Thoracic aorta (tissue), 2 donors: Measurements from ENCODE around the gene FGFR3. TPM values are rescaled to one million over a fixed set of nuclear protein-coding genes. Genes with fewer than 3 reads are reported as not detected.

ENCODE experiments used
- ATAC-seq: fragments of 150-250 bp; one replicate; pipeline ENCODE4 v1.8.0; 2017; ENCODE audit warnings: low read depth; ENCODE audit not compliant: insufficient number of reproducible peaks, low FRiP score
- DNase-seq: peaks from one replicate; pipeline ENCODE4 v3.0.0-alpha.2; 2020; ENCODE audit warnings: low spot score
- H3K27ac ChIP-seq, 2 donors: fragments of 200-600 bp; sonication (generic); 1 replicate in 1 of 2; 2 replicates in 1 of 2; pipeline ENCODE4 v1.5.1; 2016; ENCODE audit warnings: mild to moderate bottlenecking in 2 of 2, moderate library complexity in 2 of 2
- H3K27me3 ChIP-seq: fragments of 200-600 bp; sonication (generic); replicated peaks from 2 replicates; pipeline ENCODE4 v1.6.0; 2016; ENCODE audit warnings: mild to moderate bottlenecking; ENCODE audit not compliant: insufficient read depth
- H3K36me3 ChIP-seq: fragments of 200-600 bp; sonication (generic); one replicate; pipeline ENCODE4 v1.5.1; 2016
- H3K4me1 ChIP-seq, 2 donors: fragments of 200-600 bp; sonication (generic); 1 replicate in 1 of 2; 2 replicates in 1 of 2; pipeline versions ENCODE4 v1.5.1 to v1.6.0; 2016; ENCODE audit warnings: low read depth in 2 of 2, mild to moderate bottlenecking in 1 of 2; ENCODE audit not compliant: control insufficient read depth in 1 of 2
- H3K4me3 ChIP-seq: fragments of 200-600 bp; sonication (generic); 2 replicates; pipeline ENCODE4 v1.5.1; 2016; ENCODE audit warnings: mild to moderate bottlenecking
- H3K9me3 ChIP-seq: fragments of 200-600 bp; sonication (generic); 2 replicates; pipeline ENCODE4 v1.5.1; 2016
- CTCF ChIP-seq: fragments of 200-600 bp; sonication (generic); IDR thresholded peaks from one replicate; pipeline ENCODE4 v1.5.1; 2019; ENCODE audit warnings: antibody characterized with exemption
- total RNA-seq, 2 donors: library from RNA; depleted of rRNA; stranded (reverse); fragments of >200 nt; gene quantifications; one replicate each; pipeline versions ENCODE4 v1.1.0 to v1.2.3, GENCODE V29; 2016

The FGFR3 gene
- total RNA-seq, 2 donors from 2014 or later, result 0.68 to 1.4 TPM

GRCh38 chr4:1749370-1749769, 43.7 kb upstream of the FGFR3 start:
- H3K27ac ChIP-seq, result no peak overlapping the region
- no peaks in the 10 kb centered on the region for H3K27me3 ChIP-seq
- H3K4me1 ChIP-seq, result no peaks in the 10 kb centered on the region
- no peaks in the 10 kb centered on the region for H3K9me3 ChIP-seq
- no peak overlapping the region for H3K4me3 ChIP-seq
- no peak for ATAC-seq
- H3K36me3 ChIP-seq, result no peaks in the 10 kb centered on the region
- no peak for DNase-seq
- TF ChIP-seq CTCF, result no peak

- Histone ChIP-seq H3K27me3 (no peaks in the 10 kb centered on the region), H3K9me3 (no peaks in the 10 kb centered on the region), H3K27ac (no peak overlapping the region), H3K4me1 (no peaks in the 10 kb centered on the region), H3K36me3 (no peaks in the 10 kb centered on the region), H3K4me3 (no peak overlapping the region)
- DNase-seq (no peak), ATAC-seq (no peak)
- TF ChIP-seq CTCF, result no peak
Measured at GRCh38 chr4:1749826-1750225, 43.3 kb upstream of the FGFR3 start.

GRCh38 chr4:1750381-1751154, 42.5 kb upstream of the FGFR3 start:
- TF ChIP-seq CTCF, result no peak
- ATAC-seq (no peak), DNase-seq (no peak)
- no peak overlapping the region for H3K27ac ChIP-seq
- H3K4me1 ChIP-seq, result no peaks in the 10 kb centered on the region
- no peaks in the 10 kb centered on the region for H3K9me3 ChIP-seq
- no peaks in the 10 kb centered on the region for H3K36me3 ChIP-seq
- no peak overlapping the region for H3K4me3 ChIP-seq
- H3K27me3 ChIP-seq, result no peaks in the 10 kb centered on the region

GRCh38 chr4:1751155-1751918, 41.8 kb upstream of the FGFR3 start:
- no peak for TF ChIP-seq CTCF
- Histone ChIP-seq H3K27me3 (no peaks in the 10 kb centered on the region), H3K9me3 (no peaks in the 10 kb centered on the region), H3K27ac (no peak overlapping the region), H3K4me3 (no peak overlapping the region), H3K36me3 (no peaks in the 10 kb centered on the region), H3K4me1 (no peaks in the 10 kb centered on the region)
- DNase-seq (no peak), ATAC-seq (no peak)

- DNase-seq, result no peak
- Histone ChIP-seq H3K36me3 (no peaks in the 10 kb centered on the region), H3K9me3 (no peaks in the 10 kb centered on the region), H3K27ac (no peak overlapping the region), H3K4me3 (no peak overlapping the region), H3K4me1 (no peaks in the 10 kb centered on the region), H3K27me3 (no peaks in the 10 kb centered on the region)
- no peak for TF ChIP-seq CTCF
- ATAC-seq, result no peak
Measured at GRCh38 chr4:1751919-1752283, 41.2 kb upstream of the FGFR3 start.
